GM19452 (cell line): ENCODE data around the gene CD48.

ENCODE experiments used
- ATAC-seq: cut with Tn5 transposase; IDR thresholded peaks from one replicate; pipeline ENCODE4 v1.9.1; 2021; ENCODE audit not compliant: unreplicated experiment

CD48 gene, protein sequence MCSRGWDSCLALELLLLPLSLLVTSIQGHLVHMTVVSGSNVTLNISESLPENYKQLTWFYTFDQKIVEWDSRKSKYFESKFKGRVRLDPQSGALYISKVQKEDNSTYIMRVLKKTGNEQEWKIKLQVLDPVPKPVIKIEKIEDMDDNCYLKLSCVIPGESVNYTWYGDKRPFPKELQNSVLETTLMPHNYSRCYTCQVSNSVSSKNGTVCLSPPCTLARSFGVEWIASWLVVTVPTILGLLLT

DNA sequence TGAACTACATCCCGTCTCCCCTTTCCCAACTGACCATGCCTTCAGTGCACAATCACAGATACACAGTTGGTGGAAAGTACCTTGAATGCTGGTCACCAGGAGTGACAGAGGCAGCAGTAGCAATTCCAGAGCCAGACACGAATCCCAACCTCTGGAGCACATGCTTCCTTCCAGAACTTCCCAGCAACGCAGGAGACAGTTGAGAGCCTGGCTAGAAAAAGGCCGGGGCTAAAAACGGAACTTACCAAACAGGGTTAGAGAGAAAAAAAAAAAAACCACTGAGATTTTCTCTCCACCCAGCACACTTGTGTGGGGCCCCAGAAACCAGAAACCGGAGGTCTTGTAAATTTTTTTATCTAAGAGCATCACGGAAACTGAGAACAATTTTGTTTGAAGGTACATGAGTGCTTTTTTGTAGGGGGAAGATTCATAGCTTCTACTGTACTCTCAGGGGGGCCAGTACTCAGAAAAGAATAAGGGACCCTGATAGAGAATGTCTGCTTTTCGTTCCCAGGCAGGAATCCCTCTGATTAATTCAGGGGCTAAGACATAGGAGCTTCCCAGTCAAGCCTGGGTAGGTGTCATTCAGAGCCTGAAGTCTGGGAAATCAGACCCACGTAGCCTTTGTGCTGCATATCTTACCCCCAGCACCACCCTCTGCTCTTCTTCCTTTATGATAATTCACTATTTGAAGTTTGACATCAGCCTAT is at the start of gene CD48:
CD48 (minus strand) TSS at position 221 of the 710 bp plus-strand sequence; CDS start at position 162, 59 bp downstream.
- no peak for ATAC-seq

DNA sequence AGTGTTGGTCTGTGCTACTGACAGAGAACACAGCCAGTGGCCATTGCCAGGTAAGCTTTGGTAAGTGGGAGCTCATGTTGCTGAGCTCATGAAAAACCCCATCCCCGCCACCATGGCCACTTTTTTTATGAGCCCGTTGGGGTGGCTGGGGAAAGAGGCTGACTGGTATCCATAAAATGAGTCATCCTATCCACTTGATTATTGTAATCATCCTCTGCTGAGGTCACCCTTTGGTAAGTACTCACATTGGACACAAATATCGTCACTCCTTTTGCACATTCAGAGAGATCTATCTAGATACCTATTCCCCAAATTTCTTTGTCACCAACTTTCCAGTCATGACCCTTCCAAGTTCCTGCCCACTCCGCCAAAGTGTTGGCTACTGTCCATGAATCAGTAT is 49.4 kb upstream of the CD48 start:
- ATAC-seq, result no peak

DNA sequence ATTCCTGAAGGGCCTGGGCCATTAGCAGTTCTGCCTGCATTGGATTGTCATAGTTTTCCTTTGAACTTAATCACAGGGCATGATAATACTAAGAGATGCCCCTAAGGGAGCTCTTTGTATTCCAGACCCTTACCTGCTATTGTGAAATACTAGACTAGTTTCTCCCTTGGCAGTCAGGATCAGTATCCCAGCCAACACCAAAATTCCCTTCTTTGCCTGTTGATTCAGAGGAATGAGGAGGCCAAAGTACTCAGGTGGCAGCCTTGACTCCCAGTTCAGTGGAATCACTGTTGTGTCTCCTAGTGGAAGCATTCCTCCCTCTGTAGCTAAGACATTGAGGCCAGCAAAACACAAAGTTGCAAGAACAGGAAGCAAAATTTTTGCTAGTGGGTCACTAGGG is 48.1 kb upstream of the CD48 start:
- ATAC-seq, result no peak

DNA sequence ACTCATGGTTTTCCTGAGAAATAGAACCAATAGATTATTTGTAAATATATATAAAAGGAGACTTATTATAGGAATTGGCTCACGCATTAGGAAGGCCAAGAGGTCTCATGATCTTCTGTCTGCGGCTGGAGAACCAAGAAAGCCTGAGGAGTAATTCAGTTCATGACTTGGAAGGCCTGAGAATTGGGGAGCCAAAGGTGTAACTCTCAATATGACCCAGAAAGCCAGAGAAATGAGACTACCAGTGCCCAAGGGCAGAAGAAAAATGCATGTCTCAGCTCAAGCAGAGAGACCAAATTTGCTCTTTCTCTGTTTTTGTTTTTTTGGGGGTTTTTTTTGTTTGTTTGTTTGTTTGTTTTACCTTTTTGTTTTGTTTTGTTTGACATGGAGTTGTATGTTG is 46.9 kb upstream of the CD48 start:
- ATAC-seq, result no peak

DNA sequence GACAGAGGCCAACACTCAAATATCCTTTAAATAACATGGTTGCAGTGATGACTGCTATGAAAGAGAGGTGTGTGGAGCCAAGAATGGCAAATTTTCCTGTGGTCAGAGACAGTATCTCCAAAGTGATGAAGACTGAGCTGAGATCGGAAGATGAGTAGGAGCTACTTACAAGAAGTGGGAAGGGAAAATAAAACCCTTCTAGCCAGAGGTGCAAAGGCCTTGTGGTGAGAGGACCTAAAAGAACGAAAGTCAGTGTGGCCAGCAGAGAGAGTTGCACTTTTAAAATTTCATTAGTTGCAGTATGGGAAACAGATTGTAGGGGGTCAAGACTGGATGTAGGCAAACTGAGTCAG is 45.2 kb upstream of the CD48 start:
- ATAC-seq, result no peak

DNA sequence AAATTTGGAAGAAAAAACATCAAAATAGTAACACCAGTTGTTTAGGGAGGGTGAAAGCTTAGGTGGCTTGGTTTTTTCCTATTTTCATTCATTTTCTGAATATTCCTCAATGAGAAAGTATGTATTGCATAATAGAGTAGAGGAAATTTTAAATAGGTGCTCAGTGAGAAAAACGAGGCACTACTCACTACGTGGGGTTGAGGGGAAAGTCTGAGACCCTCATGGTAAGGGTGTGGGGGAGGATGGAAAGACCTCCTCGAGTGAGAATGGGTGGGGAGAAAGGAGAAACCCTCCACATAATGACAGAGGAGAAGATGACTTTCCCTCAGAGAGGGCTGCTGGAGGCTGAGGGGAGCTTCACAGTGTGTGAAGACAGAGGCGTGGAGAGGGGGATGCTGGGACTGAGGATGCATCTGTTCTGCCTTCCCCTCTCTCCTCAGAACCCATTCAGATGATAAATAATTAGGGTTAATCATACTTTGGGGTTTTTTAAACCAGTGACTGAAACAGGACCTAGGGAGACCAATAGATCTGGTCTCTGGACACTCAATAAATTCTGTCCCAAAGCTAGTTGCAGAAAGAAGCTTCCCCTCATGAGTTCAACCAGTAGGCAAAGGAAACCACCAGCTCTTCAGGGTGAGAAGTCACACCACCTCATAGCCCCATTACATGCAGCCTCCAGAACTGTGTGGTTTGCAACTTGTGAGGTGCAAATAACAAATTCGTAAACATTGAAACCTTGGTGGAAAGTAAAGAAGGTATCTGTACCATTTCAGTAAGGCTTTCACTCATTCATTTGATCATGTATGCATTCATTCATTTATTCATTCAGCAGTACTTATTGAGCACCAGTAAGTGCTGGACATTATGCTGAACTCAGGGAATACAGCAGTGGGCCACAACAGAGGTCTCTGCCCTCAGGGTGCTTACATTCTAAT is 44.6 kb upstream of the CD48 start:
- peak; percentile 56 for ATAC-seq

DNA sequence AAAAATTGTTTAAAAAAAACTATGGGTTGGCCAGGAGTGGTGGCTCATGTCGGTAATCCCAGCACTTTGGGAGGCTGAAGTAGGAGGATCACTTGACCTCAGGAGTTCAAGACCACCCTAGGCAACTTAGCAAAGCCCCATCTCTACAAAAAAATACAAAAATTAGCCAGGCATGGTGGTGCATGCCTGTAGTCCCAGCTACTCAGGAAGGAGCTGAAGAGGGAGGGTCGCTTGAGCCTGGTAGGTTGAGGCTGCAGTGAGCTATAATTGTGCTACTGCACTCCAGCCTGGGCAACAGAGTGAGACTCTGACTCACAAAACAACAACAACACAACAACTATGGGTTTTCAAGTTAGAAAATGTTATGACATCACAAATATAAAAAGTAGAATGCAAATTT is 43.8 kb upstream of the CD48 start:
- ATAC-seq, result no peak

DNA sequence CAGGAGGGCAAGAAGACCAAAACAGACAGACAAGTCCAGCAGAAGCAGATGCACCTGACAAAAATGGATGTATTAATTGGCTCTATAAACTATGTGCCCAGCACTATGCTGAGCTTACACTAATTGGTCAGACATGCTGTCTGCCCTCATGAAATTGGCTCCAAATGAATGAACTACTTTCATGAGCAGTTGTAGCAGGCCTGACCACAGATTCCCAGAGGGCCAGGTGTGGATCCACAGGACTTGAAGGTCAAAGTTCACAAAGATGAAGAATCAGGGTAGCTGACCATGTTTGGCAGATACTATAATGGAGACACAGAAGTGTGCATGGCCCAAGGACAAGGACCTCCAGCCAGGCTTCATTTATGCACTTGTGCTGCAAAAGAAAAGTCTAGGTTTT is 42.0 kb upstream of the CD48 start:
- ATAC-seq, result no peak

DNA sequence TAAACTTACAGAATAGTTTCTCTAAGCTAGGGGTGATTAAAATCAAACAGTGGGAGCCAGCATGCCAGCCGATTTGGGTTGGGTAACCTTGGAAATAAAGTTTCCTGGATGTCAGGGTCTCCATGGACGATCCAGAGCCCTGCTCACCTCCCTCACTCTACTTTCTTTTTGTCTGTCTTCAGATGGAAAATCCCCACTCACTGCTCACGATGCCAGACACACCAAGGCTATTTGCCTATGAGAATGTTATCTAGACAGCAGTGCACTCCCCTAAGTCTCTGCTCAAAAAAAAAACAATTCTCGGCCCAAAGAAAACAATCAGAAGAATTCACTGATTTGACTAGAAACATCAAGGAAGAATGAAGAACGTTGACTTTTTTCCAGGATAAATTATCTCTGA is 41.3 kb upstream of the CD48 start:
- ATAC-seq, result no peak

DNA sequence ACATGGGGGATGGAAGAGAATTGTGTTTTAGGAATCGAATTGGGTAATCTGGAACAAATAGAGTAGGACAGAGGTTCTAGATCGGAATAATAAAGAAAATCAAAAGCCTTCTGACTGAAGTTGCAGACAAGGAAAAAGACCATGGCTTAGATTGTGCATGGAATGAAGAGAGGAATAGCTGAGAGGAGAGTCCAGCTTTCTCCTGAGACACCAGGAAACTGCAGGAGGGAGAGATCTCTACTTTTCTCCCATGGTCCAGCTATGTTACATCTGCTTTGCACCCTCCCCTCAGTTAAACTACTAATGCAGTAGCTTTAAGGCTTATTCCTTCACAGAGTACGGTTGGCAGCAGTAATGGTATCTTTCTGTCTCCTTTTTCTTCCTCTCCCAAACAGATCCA is 40.8 kb upstream of the CD48 start:
- ATAC-seq, result no peak

DNA sequence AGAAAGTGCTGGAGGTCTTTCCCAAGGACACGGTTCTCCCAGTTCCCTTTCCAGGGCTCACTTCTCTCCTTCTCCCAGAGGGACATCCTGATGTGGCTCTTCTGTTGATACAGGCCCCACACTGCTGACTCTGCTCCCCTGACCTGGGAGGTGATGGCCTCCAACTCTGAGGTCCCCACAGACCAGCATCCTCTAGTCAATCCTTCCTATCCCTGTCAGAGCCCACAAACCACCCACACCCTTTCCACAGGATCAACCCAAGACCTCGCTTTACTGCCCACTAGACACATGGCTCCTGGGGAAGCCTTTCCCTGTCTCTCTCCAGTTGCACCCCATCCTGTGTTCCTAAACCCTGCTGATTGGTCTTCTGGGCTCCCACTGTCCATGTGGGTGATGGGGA is 39.0 kb upstream of the CD48 start:
- ATAC-seq, result no peak

DNA sequence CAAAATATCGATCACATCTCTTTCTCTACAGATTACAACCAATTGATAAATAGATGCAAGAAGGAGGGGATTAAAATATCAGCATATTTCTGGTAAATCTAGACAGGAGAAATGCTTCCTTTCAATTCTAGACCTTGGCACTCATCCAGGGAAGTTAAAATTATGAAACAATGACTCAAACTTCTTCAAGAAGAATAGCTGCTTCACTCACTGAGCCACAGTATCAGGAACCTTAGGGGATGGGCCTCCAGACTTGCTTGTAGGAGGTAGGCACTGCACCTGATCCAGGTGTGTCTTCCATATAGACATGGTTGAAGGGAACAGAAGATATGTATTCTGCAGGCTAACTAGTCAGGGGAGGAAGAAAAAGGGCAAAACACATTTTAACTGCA is 37.3 kb upstream of the CD48 start:
- ATAC-seq, result no peak

DNA sequence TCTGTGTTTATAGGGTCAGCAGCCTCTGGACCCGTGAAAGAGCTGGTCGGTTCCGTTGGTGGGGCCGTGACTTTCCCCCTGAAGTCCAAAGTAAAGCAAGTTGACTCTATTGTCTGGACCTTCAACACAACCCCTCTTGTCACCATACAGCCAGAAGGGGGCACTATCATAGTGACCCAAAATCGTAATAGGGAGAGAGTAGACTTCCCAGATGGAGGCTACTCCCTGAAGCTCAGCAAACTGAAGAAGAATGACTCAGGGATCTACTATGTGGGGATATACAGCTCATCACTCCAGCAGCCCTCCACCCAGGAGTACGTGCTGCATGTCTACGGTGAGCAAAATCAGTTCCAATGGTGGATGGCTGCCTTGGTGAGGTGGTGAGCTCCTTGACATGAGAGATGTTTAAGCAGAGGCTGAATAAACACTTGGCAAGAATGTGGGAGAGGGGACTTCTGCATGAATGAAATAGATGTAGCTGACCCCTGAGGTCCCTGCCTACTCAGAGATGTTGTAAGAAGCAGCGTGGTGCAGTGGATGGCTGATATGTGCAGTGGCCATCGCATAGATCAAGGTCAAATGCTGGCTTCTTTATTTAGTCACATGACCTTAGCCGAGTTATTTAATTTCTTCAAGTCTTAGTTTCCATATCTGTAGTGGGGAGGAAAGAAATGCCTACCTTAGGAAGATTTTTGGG is 36.7 kb upstream of the CD48 start:
- ATAC-seq, result no peak

DNA sequence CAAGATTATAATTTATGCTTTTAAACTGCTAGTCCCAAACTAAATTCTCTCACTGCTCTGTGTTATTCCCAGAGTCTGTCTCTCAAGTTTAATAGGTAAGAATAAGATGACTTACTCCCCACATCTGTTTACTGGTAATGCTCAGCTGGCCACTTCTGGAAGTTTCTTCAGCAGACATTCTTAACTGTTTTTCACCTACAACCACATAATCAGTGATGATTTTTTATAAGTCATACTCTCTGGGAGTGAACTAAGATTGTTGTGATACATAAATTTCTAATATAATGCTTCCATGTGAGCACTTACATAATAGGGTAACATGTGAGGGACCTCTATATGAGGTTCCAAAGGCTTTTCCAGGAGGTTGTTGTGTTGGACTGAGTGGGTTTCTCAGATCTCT is 36.1 kb upstream of the CD48 start:
- ATAC-seq, result no peak

DNA sequence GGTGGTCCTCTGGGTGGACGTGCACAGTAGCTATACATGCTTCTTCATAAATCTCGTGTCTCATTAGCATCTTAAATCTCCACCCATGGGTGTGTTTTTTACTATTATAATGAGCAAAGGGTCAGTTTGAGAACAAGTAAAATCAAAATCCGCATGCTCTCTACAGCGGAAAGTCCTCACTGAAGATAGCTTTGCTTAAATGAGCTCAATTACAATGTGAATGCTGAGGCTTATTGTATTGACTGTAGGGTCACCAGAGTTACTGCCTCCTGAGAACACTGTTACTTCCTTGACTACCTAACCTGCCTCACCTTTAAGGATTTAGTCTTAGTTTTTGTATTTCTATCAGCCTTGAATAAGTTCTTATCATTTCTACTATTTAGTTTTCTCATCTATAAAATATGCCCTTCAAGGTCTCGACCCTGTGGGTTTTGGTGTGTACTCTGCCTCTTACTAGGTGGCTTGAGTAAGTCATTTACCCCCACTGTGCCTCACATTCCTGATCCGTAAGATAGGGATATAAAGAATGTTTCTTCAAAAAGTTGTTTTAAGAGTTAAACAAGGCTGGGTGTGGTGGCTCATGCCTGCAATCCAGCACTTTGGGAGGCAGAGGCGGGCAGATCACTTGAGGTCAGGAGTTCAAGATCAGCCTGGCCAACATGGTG is 35.3 kb upstream of the CD48 start:
- no peak for ATAC-seq

DNA sequence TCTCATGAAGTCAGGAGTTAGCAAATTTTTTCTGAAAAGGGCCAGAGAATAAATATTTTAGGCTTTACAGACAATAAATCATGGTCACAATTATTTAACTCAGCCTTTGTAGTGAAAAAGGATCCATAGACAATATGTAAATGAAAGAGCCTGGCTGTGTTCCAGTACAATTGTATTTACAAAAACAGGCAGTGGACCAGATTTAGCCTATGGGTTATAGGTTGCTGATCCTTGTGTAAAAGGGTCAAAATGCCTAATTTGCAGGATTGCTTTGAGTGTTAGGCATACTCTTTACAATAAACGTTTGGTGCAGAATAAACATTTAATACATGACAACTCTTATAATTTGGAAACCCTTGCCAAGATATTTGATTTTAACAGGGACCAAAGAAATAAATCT is 33.9 kb upstream of the CD48 start:
- no peak for ATAC-seq

DNA sequence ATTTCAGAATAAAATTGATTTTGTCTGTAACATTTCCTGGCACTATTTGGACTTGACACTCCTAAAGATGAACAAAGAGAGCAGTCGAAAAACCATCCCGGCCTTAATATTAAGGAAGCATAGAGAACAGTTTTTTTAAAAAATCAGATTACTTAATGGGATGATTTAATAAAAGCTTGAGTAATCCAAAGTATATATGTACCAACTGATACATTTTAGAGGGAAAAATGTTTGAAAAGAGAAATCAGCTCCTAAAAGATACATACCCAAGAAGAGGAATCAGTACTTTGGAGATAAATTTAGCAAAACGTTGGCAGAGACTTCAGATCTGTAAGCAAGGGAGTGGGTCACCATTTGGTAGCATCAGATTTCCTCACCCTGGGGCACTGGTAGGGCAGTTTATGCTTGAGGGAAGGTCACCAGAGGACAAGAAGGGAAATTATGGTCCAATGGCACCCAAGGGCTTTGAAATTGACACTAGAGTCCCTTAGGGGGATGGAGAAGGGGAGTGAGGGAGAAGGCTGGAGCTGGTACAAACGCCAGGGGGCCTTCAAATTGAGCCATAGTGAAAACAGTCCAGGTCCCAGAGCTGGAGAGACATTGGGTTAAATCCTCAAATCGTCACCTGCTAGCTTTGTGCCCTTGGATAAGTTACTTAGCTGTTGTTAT is 33.4 kb upstream of the CD48 start:
- ATAC-seq, result no peak

DNA sequence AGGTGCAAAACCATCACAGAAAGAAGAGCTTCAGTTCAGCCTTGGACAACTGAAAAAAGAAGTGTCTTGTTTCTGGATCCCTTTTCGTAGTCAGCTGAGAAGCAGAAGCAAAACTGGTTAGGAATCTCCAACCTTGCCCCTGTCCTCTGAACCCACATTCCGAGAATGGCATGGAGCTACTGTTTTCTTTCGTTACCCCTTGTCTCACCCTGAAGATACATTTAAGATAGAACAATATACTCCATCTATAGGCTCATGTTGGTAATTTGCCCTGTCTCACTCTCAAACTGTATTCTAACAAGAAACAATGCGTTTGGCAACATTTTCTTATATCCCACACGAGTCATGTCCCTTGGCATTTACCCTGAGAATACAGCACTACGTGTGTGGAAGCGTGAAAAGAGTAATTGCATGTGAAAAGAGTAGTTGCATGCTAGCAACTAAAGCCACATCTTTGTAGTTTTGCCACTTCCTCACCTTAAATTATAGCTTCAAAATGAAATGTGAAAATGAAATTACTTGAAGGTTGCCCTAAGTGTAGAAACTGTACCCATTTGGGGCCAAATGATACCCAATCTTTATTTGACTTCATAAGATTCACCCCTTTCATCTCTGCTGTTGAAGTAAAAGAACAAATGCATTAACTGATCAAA is 32.7 kb upstream of the CD48 start:
- ATAC-seq, result no peak

DNA sequence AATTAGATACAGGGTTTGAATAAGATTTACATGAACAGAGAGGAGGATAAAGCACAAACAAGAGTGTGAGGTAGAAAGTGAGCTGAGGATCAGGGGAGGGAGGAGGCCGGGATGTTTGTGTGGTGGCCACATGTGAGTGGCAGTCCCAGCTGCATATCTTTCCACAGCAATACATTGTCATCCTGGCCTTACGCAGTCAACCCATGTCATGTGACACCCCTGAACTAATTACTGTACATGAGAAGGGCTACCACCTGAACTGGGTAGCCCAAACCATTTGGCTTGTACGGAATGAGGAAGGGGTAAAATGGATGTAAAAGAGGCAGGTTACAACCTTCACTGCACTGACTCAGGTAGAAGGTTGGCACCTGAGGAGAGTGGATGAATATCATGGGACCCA is 31.6 kb upstream of the CD48 start:
- no peak for ATAC-seq
